Smooth muscle cell (in vitro differentiated cells): ENCODE results near the gene HMHB1. TPM values are rescaled to one million over a fixed set of nuclear protein-coding genes. Genes with fewer than 3 reads are reported as not detected.

ENCODE experiments used
- DNase-seq: peaks from one replicate; lab custom pipeline; 2025; ENCODE audit not compliant: unreplicated experiment; lab: John Stamatoyannopoulos, UW
- H2AFZ ChIP-seq: fragments of 200-600 bp; sonication (generic); 2 replicates; pipeline ENCODE4 v1.6.0; 2016; ENCODE audit warnings: antibody characterized with exemption, low read depth, mild to moderate bottlenecking
- H3F3A ChIP-seq: fragments of 200-600 bp; sonication (generic); 2 replicates; pipeline ENCODE4 v1.6.0; 2017; ENCODE audit warnings: antibody characterized with exemption, low read depth
- H3K27ac ChIP-seq: fragments of 200-600 bp; sonication (generic); 2 replicates; pipeline ENCODE4 v1.5.1; 2016; ENCODE audit warnings: low read depth, mild to moderate bottlenecking
- H3K27me3 ChIP-seq: fragments of 200-600 bp; sonication (generic); 2 replicates; pipeline ENCODE4 v1.6.1; 2016; ENCODE audit warnings: low read depth, mild to moderate bottlenecking
- H3K36me3 ChIP-seq: fragments of 200-600 bp; sonication (generic); 2 replicates; pipeline ENCODE4 v1.5.1; 2016; ENCODE audit warnings: low read depth
- H3K4me1 ChIP-seq: fragments of 200-600 bp; sonication (generic); 2 replicates; pipeline ENCODE4 v1.5.1; 2016; ENCODE audit warnings: low read depth
- H3K4me2 ChIP-seq: fragments of 200-600 bp; sonication (generic); 2 replicates; pipeline ENCODE4 v1.6.0; 2016; ENCODE audit warnings: mild to moderate bottlenecking
- H3K4me3 ChIP-seq: fragments of 200-600 bp; sonication (generic); 2 replicates; pipeline ENCODE4 v1.5.1; 2016; ENCODE audit warnings: mild to moderate bottlenecking
- H3K79me2 ChIP-seq: fragments of 200-600 bp; sonication (generic); 2 replicates; pipeline ENCODE4 v1.6.0; 2016; ENCODE audit warnings: low read depth, mild to moderate bottlenecking
- H3K9ac ChIP-seq: fragments of 200-600 bp; sonication (generic); 2 replicates; pipeline ENCODE4 v1.6.0; 2016; ENCODE audit warnings: low read depth
- H3K9me3 ChIP-seq: fragments of 200-600 bp; sonication (generic); replicated peaks from 2 replicates; pipeline ENCODE4 v1.5.1; 2016; ENCODE audit warnings: low read depth
- H4K20me1 ChIP-seq: fragments of 200-600 bp; sonication (generic); 2 replicates; pipeline ENCODE4 v1.6.0; 2016; ENCODE audit warnings: low read depth
- CTCF ChIP-seq: fragments of 200-600 bp; sonication (generic); IDR thresholded peaks from 2 replicates; pipeline ENCODE4 v1.5.1; 2017; ENCODE audit warnings: borderline replicate concordance, mild to moderate bottlenecking, antibody characterized with exemption; ENCODE audit not compliant: insufficient read depth, poor library complexity, severe bottlenecking
- WGBS: methylation state at CpG from one replicate; pipeline ENCODE4 v1.1.7; 2016; ENCODE audit warnings: low lambda C conversion rate; 5-methylcytosine and 5-hydroxymethylcytosine counted together
- polyA plus RNA-seq: library from polyadenylated mRNA; unstranded; fragments of >200 nt; fragmentation: Nextera tagmentation; extraction: Ambion mirVana; gene quantifications from 2 replicates; pipeline ENCODE4 v1.2.1, GENCODE V29; 2016
- total RNA-seq: library from RNA; depleted of rRNA; stranded (reverse); fragments of >200 nt; gene quantifications from 2 replicates; pipeline ENCODE4 v1.2.3, GENCODE V29; 2014

HMHB1 gene
- total and polyA plus RNA-seq, 2 experiments from 2014 or later = not detected

DNA sequence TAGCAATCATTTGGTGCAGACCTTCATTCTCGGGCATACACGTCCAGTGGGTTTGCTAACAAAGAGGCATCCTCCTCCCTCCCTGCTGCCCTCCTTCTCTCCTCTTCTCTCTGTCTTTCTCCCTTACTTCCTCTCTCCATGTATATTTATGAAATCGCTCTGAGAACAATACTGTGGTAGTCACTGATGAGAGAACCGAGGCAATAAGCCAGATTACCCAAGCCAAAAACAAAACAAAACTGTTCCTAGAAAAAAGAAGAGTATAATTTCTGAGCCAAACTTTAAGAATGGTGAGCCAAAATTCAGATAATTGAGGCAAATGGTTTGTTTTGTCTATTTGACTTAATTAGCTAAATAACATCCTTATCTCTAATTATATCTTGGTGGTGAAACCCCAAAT lies 15.8 kb upstream of the HMHB1 start:
- Histone ChIP-seq H4K20me1 (no peaks in the 10 kb centered on the region), H2AFZ (no peak overlapping the region), H3F3A (no peaks in the 10 kb centered on the region), H3K9ac (no peak overlapping the region), H3K27me3 (peaks cover 3% of the 10 kb centered on the region), H3K36me3 (no peaks in the 10 kb centered on the region), H3K4me1 (peaks cover 8% of the 10 kb centered on the region), H3K4me3 (no peak overlapping the region), H3K4me2 (no peak overlapping the region), H3K79me2 (no peaks in the 10 kb centered on the region), H3K27ac (no peak overlapping the region), H3K9me3 (no peaks in the 10 kb centered on the region)
- DNase-seq = no peak
- no peak for TF ChIP-seq CTCF
- WGBS = 93% methylated on average over 4 of the region's 4 CpGs

- Histone ChIP-seq H3K4me3 (no peak overlapping the region), H3K27ac (no peak overlapping the region), H3K79me2 (no peaks in the 10 kb centered on the region), H3K4me1 (peaks cover 8% of the 10 kb centered on the region), H3K4me2 (no peak overlapping the region), H2AFZ (no peak overlapping the region), H3K9me3 (no peaks in the 10 kb centered on the region), H3K27me3 (peaks cover 3% of the 10 kb centered on the region), H4K20me1 (no peaks in the 10 kb centered on the region), H3F3A (no peaks in the 10 kb centered on the region), H3K36me3 (no peaks in the 10 kb centered on the region), H3K9ac (no peak overlapping the region)
- no peak for DNase-seq
- TF ChIP-seq CTCF = no peak
- WGBS = 90% methylated on average over 5 of the region's 5 CpGs
These were observed 15.2 kb upstream of the HMHB1 start for GRCh38 chr5:143796753-143797152.

- Histone ChIP-seq H3K9me3 (no peaks in the 10 kb centered on the region), H3F3A (no peaks in the 10 kb centered on the region), H3K9ac (no peak overlapping the region), H2AFZ (no peak overlapping the region), H3K27ac (no peak overlapping the region), H3K79me2 (no peaks in the 10 kb centered on the region), H3K4me1 (no peaks in the 10 kb centered on the region), H3K4me3 (no peak overlapping the region), H3K4me2 (no peak overlapping the region), H3K36me3 (no peaks in the 10 kb centered on the region), H4K20me1 (no peaks in the 10 kb centered on the region), H3K27me3 (no peaks in the 10 kb centered on the region)
- 47% methylated on average over 2 of the region's 2 CpGs for WGBS
- no peak for TF ChIP-seq CTCF
- no peak for DNase-seq
These were observed 11.2 kb upstream of the HMHB1 start for GRCh38 chr5:143800715-143801114.

- H3K9ac ChIP-seq = no peak overlapping the region
- no peak overlapping the region for H3K4me2 ChIP-seq
- no peak overlapping the region for H2AFZ ChIP-seq
- DNase-seq = no peak
- H3K4me1 ChIP-seq = no peaks in the 10 kb centered on the region
- H4K20me1 ChIP-seq = no peaks in the 10 kb centered on the region
- no peak overlapping the region for H3K27ac ChIP-seq
- TF ChIP-seq CTCF = no peak
- H3F3A ChIP-seq = no peaks in the 10 kb centered on the region
- 90% methylated on average over 6 of the region's 6 CpGs for WGBS
- H3K79me2 ChIP-seq = no peaks in the 10 kb centered on the region
- no peaks in the 10 kb centered on the region for H3K9me3 ChIP-seq
- no peaks in the 10 kb centered on the region for H3K27me3 ChIP-seq
- no peak overlapping the region for H3K4me3 ChIP-seq
- no peaks in the 10 kb centered on the region for H3K36me3 ChIP-seq
These were observed 10.6 kb upstream of the HMHB1 start for GRCh38 chr5:143801252-143801939.
